K562 (cell line): Measurements from ENCODE around the gene RNASE8. TPM values are rescaled to one million over a fixed set of nuclear protein-coding genes. Genes with fewer than 3 reads are reported as not detected.
A peak's percentile ranks its signal among the peaks of the same experiment; 100 is the strongest.

Source experiments
- BACH1 ChIP-seq: fragments of 200-800 bp; sonication (Bioruptor generic); IDR thresholded peaks from 2 replicates; pipeline ENCODE4 v1.6.1; 2016; ENCODE audit warnings: missing genetic modification characterization, missing compliant biosample characterization
- BDP1 ChIP-seq: IDR thresholded peaks from 3 replicates; pipeline ENCODE4 v1.6.1; 2011; ENCODE audit not compliant: insufficient read length, insufficient read depth
- BRF2 ChIP-seq: IDR thresholded peaks from 3 replicates; pipeline ENCODE4 v1.6.1; 2011; ENCODE audit warnings: borderline replicate concordance, mild to moderate bottlenecking; ENCODE audit not compliant: insufficient read length, insufficient read depth
- DDX20 ChIP-seq: fragments of 450-650 bp; IDR thresholded peaks from 2 replicates; pipeline ENCODE4 v1.6.1; 2016; ENCODE audit warnings: missing genetic modification characterization, low read depth, mild to moderate bottlenecking, missing compliant biosample characterization, moderate library complexity
- EP400 ChIP-seq: fragments of 450-650 bp; IDR thresholded peaks from 2 replicates; pipeline ENCODE4 v1.6.1; 2017; ENCODE audit warnings: antibody characterized with exemption, mild to moderate bottlenecking, moderate library complexity
- EZH2 ChIP-seq: IDR thresholded peaks from 2 replicates; pipeline ENCODE4 v1.6.1; 2012; ENCODE audit warnings: low read depth, mild to moderate bottlenecking, inconsistent platforms, low read length, borderline replicate concordance
- HCFC1 ChIP-seq: IDR thresholded peaks from 2 replicates; pipeline ENCODE4 v1.6.1; 2012; ENCODE audit warnings: low read depth, low read length, improper control_type of control experiment
- NR4A1 ChIP-seq, 2 experiments: fragments of 250-450 bp in 1 of 2; fragments of 450-650 bp in 1 of 2; sonication (Bioruptor Pico) in 1 of 2; IDR thresholded peaks; 2 replicates each; pipeline versions ENCODE4 v1.4.0 to v1.6.1; 2016 to 2020; ENCODE audit warnings: mild to moderate bottlenecking in 2 of 2, missing compliant biosample characterization in 1 of 2, missing genetic modification characterization in 1 of 2, moderate library complexity in 1 of 2
- PHB2 ChIP-seq: fragments of 450-650 bp; IDR thresholded peaks from 2 replicates; pipeline ENCODE4 v1.6.1; 2017; ENCODE audit warnings: low read depth
- POLR2G ChIP-seq: fragments of 200-400 bp; formaldehyde crosslinking; IDR thresholded peaks from 2 replicates; pipeline ENCODE4 v1.6.1; 2017; ENCODE audit warnings: low read depth, mild to moderate bottlenecking, antibody characterized with exemption, low read length, moderate library complexity
- POLR2H ChIP-seq: IDR thresholded peaks from 2 replicates; pipeline ENCODE4 v1.6.1; 2016; ENCODE audit warnings: missing genetic modification characterization, low read depth, mild to moderate bottlenecking, control low read depth, missing compliant biosample characterization, moderate library complexity
- RBFOX2 ChIP-seq: fragments of 200-400 bp; formaldehyde crosslinking; IDR thresholded peaks from 2 replicates; pipeline ENCODE4 v1.6.1; 2017; ENCODE audit warnings: low read depth, mild to moderate bottlenecking, low read length, moderate library complexity
- RBM14 ChIP-seq: fragments of 200-400 bp; formaldehyde crosslinking; IDR thresholded peaks from 2 replicates; pipeline ENCODE4 v1.6.1; 2018; ENCODE audit warnings: low read depth, mild to moderate bottlenecking, low read length, moderate library complexity, borderline replicate concordance; ENCODE audit not compliant: insufficient read depth
- RCOR1 ChIP-seq, 2 experiments: IDR thresholded peaks; 2 replicates each; pipeline ENCODE4 v1.6.1; 2012; ENCODE audit warnings: low read depth in 2 of 2, low read length in 2 of 2, borderline replicate concordance in 1 of 2, improper control_type of control experiment in 1 of 2
- STAG1 ChIP-seq: sonication (generic); formaldehyde crosslinking; IDR thresholded peaks from 2 replicates; pipeline ENCODE4 v1.5.0; 2020; ENCODE audit warnings: missing genetic modification reagents, borderline replicate concordance
- TCF3 ChIP-seq: sonication (generic); formaldehyde crosslinking; IDR thresholded peaks from 2 replicates; pipeline ENCODE4 v1.4.0; 2020; ENCODE audit warnings: mild to moderate bottlenecking, missing genetic modification reagents
- TFE3 ChIP-seq: fragments of 450-650 bp; formaldehyde crosslinking; IDR thresholded peaks from 2 replicates; pipeline ENCODE4 v1.4.0; 2020; ENCODE audit warnings: mild to moderate bottlenecking, mixed read lengths
- THAP7 ChIP-seq: fragments of 250-450 bp; sonication (Bioruptor Pico); IDR thresholded peaks from 2 replicates; pipeline ENCODE4 v1.5.0; 2021
- ZFPM2 ChIP-seq: fragments of 250-450 bp; sonication (Bioruptor Pico); IDR thresholded peaks from 2 replicates; pipeline ENCODE4 v1.5.1; 2022; ENCODE audit warnings: mild to moderate bottlenecking
- ZFX ChIP-seq: sonication (generic); formaldehyde crosslinking; IDR thresholded peaks from 2 replicates; pipeline ENCODE4 v1.8.0; 2022; ENCODE audit warnings: mild to moderate bottlenecking, missing genetic modification reagents, moderate library complexity
- ZNF143 ChIP-seq: sonication (generic); formaldehyde crosslinking; IDR thresholded peaks from 2 replicates; pipeline ENCODE4 v1.9.0; 2022; ENCODE audit warnings: mild to moderate bottlenecking, missing genetic modification reagents
- ZNF77 ChIP-seq: fragments of 250-450 bp; sonication (Bioruptor Pico); IDR thresholded peaks from 2 replicates; pipeline ENCODE4 v1.5.0; 2020
- polyA plus RNA-seq, 8 experiments: library from polyadenylated mRNA; depleted of rRNA in 4 of 8; stranded (reverse) in 5 of 8; unstranded in 3 of 8; fragments of >200 nt; fragmentation: Nextera tagmentation in 2 of 8; fragmentation: Illumina TruSeq in 1 of 8; extraction: Ambion mirVana in 2 of 8; extraction: Trizol in 1 of 8; gene quantifications; 2 replicates each; pipeline versions ENCODE4 v1.2.1 to v1.2.3, GENCODE V29; 2011 to 2014; ENCODE audit warnings: inconsistent platforms in 1 of 8, missing spikeins in 1 of 8
- total RNA-seq, 7 experiments: library from RNA; depleted of rRNA in 6 of 7; stranded (reverse); fragments of >200 nt in 6 of 7; fragmentation: Illumina TruSeq in 2 of 7; extraction: Trizol in 2 of 7; gene quantifications; 2 replicates each; pipeline versions ENCODE4 v1.2.1 to v1.2.3, GENCODE V29; 2011 to 2021; ENCODE audit warnings: low replicate concordance in 1 of 7
- TF ChIP-seq, protein P1 (sequence below): fragments of 450-650 bp; IDR thresholded peaks from 2 replicates; pipeline ENCODE4 v1.6.1; 2016; ENCODE audit warnings: borderline replicate concordance

Gene RNASE8
- total and polyA plus RNA-seq, 9 of the 15 experiments (the other 6 are each of a cell fraction or from before 2014, with no cell fraction given): not detected

GRCh38 chr14:21024585-21025370 is 32.8 kb upstream of the RNASE8 start, which contains the start of gene NDRG2 (continued):
- TF ChIP-seq BRF2 (no peak), POLR2H (tag) (peak; percentile 47), BDP1 (no peak), ZNF143 (CRISPR knock-in tag) (no peak), EP400 (peak; percentile 48; the same call in 1 of the 2 replicates), TFE3 (CRISPR knock-in tag) (no peak), NR4A1 (CRISPR knock-in tag; IDR thresholded peaks at IDR 0.05) (no peak), NR4A1 (tag; IDR thresholded peaks at IDR 0.05) (no peak), BACH1 (tag) (no peak), ZNF77 (no peak), PHB2 (no peak), RBFOX2 (peak; percentile 79), TCF3 (CRISPR knock-in tag) (no peak), ZFX (CRISPR knock-in tag) (peak; percentile 80), RCOR1 (IDR thresholded peaks at IDR 0.05; ENCODE audit: borderline replicate concordance in 1 of 2, low read depth in 2 of 2, low read length in 2 of 2) (0 out of 4 replicates have a peak, but pooled peaks of 1 of the 2 experiments have one; percentile 14), POLR2G (peak; percentile 87), HCFC1 (no peak), THAP7 (CRISPR knock-in tag) (no peak), EZH2 (no peak), DDX20 (tag) (no peak), RBM14 (no peak), STAG1 (CRISPR knock-in tag) (no peak), ZFPM2 (CRISPR knock-in tag) (no peak)
- TF ChIP-seq, protein P1, sequence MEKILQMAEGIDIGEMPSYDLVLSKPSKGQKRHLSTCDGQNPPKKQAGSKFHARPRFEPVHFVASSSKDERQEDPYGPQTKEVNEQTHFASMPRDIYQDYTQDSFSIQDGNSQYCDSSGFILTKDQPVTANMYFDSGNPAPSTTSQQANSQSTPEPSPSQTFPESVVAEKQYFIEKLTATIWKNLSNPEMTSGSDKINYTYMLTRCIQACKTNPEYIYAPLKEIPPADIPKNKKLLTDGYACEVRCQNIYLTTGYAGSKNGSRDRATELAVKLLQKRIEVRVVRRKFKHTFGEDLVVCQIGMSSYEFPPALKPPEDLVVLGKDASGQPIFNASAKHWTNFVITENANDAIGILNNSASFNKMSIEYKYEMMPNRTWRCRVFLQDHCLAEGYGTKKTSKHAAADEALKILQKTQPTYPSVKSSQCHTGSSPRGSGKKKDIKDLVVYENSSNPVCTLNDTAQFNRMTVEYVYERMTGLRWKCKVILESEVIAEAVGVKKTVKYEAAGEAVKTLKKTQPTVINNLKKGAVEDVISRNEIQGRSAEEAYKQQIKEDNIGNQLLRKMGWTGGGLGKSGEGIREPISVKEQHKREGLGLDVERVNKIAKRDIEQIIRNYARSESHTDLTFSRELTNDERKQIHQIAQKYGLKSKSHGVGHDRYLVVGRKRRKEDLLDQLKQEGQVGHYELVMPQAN: peak; percentile 14; the same call in 1 of the 2 replicates
